NCI-H446 treated with DMSO at 0.1 percent for 48 hours (cell line): ENCODE results near the gene HCAR3.
"Not testable (repeated sequence)": the region's sequence is repeated elsewhere in the genome, so short reads cannot be mapped to it uniquely, and the experiment has no call there.

Experiments
- DNase-seq: peaks from one replicate; lab custom pipeline; 2025; lab: John Stamatoyannopoulos, UW

HCAR3 gene

DNA sequence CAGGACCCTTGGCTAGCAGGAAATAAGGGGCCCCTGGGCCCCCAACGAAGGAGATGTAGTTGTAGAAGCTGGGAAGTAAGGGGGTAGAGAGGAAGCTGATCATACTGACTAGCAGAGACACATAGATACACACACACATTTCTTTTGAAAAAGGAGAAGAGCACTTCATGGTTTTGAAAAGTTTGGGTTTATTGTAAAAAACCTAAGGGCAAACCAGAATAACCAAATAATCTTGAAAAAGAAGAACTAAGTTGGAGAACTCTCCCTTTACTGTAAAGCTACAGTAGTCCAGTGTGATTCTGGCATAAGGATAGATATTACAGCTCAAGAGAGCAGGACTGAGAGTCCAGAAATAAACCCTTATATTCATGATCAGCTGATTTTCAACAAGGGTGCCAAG is 5.8 kb upstream of the HCAR3 start:
- no peak for DNase-seq

DNA sequence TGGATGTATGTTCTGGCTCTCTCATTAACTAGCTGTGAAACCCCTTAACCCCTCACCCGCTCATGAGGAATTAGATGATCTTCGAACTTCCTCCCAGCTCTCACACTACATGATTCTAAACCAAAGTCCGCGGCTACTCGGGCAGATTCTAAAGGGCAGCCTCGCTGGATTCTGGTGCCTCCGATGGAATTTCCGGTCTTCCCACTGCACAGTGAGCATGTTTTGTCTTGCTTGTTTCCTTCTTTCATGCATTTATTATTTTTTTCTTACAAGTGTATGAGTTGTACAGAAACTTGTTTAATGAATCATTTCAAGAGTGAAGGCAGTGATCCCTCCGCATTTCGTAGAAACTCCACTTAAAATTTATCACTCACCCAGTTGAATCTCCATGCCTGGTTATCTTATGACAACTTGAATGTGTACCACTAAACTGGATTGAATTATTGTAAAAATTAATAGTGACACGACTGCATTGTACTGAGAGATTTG is 4.5 kb upstream of the HCAR3 start:
- no peak for DNase-seq

DNA sequence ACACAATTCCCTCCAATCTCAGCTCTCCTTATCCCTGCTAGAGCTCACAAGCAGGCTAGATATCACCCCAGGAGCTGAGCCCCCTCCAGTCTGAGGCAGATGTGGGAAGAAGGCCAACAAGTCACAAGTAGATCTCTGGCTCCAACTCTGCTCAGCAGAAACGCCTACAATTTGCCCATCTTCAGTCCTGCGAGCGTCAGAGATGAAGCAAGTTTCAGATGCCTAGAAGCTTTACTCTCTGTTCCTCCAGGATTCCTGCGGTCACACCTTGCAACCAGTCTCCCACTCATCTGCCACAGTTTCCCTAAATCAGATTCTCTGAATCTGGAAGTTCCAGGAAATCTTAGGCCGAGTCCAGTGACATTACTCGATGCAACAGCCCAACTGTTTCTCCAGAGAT is 1.4 kb downstream of the HCAR3 start:
- not testable (repeated sequence) for DNase-seq

DNA sequence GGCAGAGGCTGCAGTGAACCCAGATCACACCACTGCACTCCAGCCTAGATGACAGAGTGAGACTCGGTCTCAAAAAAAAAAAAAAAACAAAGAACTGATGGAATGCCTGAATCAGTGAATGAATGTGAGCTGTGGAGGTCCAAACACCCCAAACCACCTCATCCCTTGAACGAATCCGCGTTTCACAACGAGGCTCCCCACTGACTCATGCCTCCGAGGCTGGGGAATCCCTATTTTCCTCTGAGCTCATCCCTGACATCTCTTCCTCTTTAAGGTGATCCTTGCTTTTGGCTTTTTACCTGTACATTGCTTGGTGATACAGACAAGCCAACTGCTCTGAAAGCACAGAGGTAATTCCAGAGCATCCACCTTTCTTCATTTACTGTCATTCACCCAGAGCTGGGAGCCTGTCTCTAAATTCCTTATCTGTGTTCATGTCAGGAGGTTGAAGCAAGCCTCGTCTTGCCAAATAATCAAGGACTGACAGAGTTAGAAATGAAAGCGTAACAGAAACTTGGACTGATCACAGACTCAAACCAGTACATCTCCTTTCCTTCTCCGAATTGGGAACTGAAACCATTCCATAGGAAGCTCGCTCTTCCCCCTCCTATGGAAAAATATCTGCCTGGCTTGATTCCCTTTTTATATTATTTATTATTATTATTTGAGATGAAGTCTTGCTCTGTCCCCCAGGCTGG is 3.0 kb downstream of the HCAR3 start:
- DNase-seq, result not testable (repeated sequence)

DNA sequence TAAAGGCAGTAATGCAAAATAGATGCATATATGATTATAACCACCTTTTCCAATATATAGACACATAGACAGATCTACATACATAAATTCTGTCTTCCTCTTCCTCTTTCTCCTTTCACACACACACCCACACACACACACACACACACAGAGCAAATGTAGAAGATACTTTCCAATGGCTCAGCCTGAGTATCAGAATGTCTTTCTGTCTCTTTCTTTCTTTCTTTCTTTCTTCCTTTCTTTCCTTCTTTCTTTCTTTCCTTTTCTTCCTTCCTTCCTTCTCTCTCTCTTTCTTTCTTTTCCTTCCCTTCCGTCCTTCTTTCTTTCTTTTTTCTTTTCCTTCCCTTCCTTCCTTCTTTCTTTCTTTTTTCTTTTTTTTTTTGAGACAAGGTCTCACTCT is 5.3 kb downstream of the HCAR3 start:
- not testable (repeated sequence) for DNase-seq

DNA sequence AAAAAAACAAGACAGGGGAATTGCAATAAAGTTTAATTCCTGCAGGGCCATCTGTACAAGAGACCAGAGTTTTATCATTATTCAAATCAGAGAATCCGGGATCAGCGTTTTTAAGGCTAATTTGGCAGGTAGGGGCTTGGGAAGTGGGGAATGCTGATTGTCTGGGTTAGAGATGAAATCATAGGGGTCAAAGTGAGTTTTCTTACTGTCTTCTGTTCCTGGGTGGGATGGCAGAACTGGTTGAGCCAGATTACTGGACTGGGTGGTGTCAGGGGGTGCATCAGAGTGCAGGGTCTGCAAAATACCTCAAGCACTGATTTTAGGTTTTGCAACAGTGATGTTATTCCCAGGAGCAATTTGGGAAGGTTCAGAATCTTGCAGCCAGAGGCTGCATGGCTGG is 6.3 kb downstream of the HCAR3 start:
- DNase-seq, result not testable (repeated sequence)

DNA sequence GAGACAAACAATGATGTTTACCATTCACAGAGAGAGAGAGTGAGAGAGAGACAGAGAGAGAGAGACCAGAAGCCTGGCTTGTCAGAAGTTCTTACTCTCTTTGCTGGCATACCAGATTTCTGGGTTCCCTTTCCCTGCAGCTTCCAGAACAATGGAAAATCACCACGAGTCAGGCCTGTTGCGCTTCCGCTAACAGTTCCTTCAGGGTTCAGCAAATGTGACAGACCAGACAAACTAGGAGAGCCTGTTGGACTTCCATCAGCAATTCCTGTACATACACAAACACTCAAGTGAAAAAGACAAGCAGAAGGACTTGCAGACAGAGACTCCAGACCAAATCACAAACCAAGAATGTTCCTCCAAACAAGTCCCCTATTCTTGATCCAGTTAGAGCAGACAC is 7.3 kb downstream of the HCAR3 start:
- not testable (repeated sequence) for DNase-seq

DNA sequence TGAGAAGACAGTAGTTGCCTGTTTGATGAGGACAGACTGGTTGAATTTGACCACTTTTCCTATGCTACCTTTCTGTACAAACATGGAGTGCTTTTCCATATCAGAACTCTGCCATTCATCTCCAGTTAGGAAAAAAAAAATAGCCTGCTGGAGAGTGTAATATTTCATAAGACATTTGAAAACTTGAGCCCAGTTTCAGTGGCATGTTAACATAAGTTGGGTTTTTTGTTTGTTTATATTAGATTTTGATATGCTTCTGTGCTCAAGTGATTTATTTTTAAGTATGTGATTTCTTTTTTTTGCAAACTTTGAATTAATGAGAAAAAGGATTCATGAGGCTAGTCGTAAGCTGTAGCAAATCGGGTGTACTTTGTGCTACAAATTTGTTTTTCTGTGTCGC is 12.8 kb downstream of the HCAR3 start:
- not testable (repeated sequence) for DNase-seq

DNA sequence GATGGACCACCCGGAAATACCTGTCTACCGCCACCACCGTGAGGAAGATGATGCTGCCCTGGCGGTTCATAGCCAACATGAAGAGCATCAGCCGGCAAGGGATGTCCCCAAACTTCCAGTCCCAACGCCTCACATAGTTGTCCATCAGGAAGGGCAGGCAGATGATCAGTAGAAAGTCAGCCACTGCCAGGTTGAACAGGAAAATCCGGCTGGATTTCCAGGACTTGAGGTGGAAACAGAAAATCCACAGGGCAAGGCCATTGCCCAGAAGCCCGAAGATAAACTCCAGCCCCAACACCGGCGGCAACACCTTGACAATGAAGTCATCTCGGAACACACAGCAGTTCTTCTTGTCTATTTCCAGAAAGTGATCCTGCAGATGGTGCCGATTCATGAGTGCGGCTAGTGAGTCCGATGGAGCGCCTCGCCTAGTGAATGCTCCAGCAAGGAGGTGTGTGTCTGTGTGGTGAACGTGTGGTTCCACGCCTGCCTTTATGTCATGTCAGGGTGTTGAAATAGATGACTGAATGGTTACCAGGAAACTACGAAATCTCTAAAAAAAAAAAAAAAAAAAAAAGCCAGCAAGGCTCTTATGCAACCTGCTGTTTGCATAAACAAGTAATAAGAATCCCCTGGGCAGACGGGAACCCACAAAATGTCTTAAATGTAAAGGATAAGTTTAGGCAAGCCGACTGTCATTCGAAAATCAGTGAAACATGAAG is 13.6 kb downstream of the HCAR3 start, which contains the start of gene HCAR2:
TSS of gene HCAR2 (minus strand) at position 468 of the 722 bp plus-strand sequence. CDS start at position 394, 74 bp downstream.
- DNase-seq, result not testable (repeated sequence)

DNA sequence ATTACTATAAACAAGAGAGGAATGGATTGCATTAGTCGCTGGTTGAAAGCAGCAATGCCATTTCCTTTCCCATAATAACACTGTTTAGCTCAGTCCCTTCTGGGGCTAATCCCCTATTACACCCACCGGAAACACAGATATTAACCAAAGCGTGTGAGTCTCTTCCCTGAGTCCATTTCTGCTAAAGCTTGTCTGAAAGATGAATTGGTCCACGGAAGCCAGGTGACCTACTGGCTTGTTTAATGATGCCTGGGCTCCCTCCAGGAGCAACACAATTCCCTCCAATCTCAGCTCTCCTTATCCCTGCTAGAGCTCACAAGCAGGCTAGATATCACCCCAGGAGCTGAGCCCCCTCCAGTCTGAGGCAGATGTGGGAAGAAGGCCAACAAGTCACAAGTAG is 15.1 kb downstream of the HCAR3 start:
- not testable (repeated sequence) for DNase-seq

DNA sequence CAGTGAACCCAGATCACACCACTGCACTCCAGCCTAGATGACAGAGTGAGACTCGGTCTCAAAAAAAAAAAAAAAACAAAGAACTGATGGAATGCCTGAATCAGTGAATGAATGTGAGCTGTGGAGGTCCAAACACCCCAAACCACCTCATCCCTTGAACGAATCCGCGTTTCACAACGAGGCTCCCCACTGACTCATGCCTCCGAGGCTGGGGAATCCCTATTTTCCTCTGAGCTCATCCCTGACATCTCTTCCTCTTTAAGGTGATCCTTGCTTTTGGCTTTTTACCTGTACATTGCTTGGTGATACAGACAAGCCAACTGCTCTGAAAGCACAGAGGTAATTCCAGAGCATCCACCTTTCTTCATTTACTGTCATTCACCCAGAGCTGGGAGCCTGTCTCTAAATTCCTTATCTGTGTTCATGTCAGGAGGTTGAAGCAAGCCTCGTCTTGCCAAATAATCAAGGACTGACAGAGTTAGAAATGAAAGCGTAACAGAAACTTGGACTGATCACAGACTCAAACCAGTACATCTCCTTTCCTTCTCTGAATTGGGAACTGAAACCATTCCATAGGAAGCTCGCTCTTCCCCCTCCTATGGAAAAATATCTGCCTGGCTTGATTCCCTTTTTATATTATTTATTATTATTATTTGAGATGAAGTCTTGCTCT is 16.4 kb downstream of the HCAR3 start:
- DNase-seq, result not testable (repeated sequence)

DNA sequence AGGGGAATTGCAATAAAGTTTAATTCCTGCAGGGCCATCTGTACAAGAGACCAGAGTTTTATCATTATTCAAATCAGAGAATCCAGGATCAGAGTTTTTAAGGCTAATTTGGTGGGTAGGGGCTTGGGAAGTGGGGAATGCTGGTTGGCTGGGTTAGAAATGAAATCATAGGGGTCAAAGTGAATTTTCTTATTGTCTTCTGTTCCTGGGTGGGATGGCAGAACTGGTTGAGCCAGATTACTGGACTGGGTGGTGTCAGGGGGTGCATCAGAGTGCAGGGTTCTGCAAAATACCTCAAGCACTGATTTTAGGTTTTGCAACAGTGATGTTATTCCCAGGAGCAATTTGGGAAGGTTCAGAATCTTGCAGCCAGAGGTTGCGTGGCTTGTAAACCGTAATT is 19.7 kb downstream of the HCAR3 start:
- not testable (repeated sequence) for DNase-seq

DNA sequence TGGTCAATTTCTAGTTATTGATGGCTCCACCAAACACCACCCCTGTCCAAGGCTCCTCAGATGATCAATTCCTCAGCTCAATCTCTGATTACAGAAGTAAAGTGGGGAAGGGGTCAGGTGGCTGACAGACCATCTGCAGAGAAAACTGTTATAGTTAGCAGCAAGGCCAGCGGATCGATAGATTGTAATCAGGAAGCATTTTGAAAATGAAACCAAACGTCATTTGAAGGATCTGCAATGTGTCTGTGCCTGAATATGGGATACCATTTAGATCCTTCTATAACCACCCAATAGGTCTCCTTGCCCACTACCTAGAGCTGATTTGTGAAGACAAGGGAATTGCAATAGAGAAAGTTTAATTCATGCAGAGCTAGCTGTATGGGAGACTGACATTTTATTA is 25.0 kb downstream of the HCAR3 start:
- DNase-seq, result no peak

DNA sequence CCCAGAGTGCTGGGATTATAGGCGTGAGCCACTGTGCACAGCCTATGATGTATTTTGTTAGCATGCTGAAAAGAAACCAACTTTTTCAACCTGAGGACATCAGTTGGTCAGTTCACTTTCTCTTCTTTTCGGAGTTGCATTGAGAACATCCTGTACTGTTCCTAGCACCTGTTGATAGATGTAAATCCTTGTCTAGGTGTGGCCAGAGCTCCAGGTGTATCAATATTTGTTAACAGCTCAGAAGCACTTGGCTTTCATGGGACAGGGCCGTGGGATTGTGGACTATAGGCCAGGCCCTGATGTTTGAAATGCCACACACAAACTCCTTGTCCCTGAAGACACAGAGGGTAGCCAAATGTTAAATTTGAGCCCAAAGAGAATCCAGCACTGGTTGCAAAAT is 28.3 kb downstream of the HCAR3 start:
- no peak for DNase-seq

DNA sequence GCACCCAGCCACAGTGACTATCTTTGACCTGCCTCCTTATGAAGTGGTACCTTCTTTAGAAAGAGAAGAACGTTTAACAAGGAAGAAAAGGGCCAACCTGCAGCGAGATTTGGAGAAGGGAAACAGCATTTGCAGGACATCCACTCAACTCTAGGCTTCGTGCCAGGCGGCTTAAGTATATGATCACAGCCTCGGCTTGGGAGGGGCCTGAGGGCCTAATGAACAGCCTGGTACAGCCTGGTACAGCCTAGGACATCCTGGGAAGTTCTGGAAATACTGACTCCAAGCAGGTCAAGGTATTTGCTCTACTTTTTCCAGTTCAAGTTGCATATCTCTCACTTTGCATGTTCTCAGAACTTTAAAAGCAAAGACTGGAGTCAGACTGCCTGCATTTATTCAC is 29.5 kb downstream of the HCAR3 start:
- DNase-seq, result no peak

DNA sequence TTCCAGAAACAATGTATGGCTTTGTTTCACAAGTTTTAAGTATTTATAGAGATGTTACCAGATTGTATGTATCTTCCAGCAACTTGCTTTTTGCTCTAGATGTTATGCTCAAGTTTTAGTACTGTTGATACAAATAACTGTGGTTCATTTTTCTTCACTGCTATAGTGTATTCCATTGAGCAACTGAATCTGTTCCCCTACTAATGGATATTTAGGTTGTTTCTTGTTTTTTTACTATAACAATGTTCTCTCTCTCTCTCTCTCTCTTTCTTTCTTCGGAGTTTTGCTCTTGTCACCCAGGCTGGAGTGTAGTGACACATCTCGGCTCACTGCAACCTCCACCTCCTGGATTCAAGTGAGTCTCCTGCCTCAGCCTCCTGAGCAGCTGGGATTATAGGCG is 30.1 kb downstream of the HCAR3 start:
- no peak for DNase-seq

DNA sequence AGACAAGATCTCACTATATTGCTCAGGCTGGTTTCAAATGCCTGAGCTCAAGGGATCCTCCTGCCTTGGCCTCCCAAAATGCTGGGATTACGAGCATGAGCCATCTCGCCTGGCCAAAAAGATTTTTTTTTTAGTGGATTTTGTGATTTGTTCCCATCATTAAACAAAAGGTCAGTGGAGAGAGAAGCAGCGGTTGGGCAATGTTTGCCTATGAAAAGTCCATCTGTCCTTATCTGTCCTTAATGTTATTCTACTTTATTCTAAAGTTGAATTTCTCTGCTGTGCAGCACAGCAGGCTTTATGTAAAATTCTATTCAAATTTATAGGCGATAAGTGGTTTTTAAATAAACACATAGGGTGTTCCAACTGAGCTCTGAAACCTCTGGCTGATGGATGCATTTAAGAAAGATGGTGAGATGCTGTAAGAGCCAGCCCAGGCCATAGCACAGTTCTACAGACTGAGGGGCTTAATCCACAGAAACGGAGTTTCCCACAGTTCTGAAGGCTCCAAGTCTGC is 32.3 kb downstream of the HCAR3 start:
- DNase-seq, result no peak

DNA sequence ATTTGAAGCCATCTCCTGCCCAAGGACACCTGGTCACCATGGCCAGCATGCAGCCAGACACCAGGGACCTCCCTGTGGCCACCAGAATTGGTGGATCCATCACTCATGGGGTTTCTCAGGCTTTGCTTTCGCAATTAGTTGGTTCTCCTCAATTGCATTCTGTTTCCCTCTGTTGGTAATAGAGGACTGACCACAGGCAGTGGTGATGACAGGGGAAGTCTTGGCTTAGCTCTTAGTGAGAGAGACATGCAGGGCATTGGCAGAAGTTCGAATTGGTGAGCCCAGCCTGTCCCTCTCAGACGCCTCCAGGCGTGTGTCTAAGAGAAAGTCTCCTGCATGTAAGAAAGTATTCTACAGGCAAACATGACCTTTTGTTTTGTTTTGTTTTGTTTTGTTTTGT is 34.8 kb downstream of the HCAR3 start:
- no peak for DNase-seq

DNA sequence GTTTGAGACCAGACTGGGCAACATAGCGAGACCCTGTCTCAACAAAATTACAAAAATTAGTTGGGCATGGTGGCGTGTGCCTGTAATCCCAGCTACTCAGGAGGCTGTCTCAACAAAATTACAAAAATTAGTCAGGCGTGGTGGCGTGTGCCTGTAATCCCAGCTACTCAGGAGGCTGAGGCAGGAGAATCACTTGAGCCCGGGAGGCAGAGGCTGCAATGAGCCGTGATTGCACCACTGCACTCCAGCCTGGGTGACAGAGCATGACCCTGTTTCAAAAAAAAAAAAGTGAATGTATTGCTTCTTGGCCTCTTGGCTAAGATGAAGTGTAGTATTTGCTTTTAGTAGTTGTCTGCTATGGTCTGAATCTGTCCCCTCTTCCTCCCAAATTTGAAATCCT is 35.6 kb downstream of the HCAR3 start:
- DNase-seq, result not testable (repeated sequence)

DNA sequence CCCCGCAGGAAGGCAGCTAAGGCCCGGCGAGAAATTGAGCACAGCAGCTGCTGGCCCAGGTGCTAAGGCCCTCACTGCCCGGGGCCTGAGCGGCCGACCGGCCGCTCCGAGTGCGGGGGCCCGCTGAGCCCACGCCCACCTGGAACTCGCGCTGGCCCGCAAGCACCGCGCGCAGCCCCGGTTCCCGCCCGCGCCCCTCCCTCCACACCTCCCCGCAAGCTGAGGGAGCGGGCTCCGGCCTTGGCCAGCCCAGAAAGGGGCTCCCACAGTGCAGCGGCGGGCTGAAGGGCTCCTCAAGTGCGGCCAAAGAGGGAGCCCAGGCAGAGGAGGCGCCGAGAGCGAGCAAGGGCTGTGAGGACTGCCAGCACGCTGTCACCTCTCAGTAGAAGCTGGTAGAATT is 39.8 kb downstream of the HCAR3 start:
- DNase-seq, result not testable (repeated sequence)

DNA sequence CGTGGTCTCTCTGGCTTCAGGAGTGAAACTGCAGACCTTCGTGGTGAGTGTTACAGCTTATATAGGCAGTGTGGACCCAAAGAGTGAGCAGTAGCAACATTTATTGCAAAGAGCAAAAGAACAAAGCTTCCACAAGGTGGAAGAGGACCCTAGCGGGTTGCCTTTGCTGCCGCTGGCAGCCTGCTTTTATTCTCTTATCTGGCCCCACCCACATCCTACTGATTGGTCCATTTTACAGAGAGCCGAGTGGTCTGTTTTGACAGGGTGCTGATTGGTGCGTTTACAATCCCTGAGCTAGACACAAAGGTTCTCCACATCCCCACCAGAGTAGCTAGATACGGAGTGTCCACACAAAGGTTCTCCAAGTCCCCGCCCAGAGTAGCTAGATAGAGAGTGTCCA is 40.6 kb downstream of the HCAR3 start:
- not testable (repeated sequence) for DNase-seq

DNA sequence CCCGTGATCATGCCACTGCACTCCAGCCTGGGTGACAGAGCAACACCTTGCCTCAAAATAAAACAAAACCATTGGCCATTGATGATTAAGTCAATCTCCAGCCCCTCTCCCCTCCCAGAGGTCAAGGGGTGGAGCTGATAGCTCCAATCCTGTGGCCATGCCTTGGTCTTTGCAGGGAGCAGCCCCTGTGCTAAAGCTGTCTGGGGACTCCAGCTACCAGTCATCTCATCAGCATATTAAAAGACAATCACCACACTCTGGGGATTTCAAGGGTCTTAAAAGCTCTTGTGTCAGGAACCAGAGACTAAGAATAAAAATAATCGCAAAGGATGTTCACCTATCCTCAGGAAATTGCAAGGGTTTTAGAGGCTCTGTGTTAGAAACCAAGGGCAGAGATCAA is 44.1 kb downstream of the HCAR3 start:
- no peak for DNase-seq
